Activated CD4-positive, alpha-beta T cell treated with anti-CD3 and anti-CD28 coated beads for 1 hour (primary cell): ENCODE data around the gene HK1.
"Not testable (repeated sequence)": the region's sequence is repeated elsewhere in the genome, so short reads cannot be mapped to it uniquely, and the experiment has no call there.

Source experiments
- DNase-seq: peaks from one replicate; pipeline ENCODE4 v3.0.0-alpha.2; 2020

The HK1 gene

GRCh38 chr10:69312528-69312927 is 34.2 kb downstream of the HK1 start:
- DNase-seq: no peak

GRCh38 chr10:69315100-69315542 is 36.8 kb downstream of the HK1 start:
- no peak for DNase-seq

GRCh38 chr10:69315610-69316312 is 37.5 kb downstream of the HK1 start:
- DNase-seq: no peak

GRCh38 chr10:69316313-69317059 is 38.2 kb downstream of the HK1 start:
- DNase-seq: no peak

- no peak for DNase-seq
Measured at GRCh38 chr10:69317175-69317604, 38.9 kb downstream of the HK1 start.

- no peak for DNase-seq
Measured at GRCh38 chr10:69317626-69318105, 39.4 kb downstream of the HK1 start.

GRCh38 chr10:69318106-69318866 is 40.0 kb downstream of the HK1 start:
- DNase-seq: peak; percentile 83

- DNase-seq: peak; percentile 70
Measured at GRCh38 chr10:69318867-69319727, 40.8 kb downstream of the HK1 start.

- no peak for DNase-seq
Measured at GRCh38 chr10:69319841-69320316, 41.6 kb downstream of the HK1 start.

GRCh38 chr10:69320521-69320920 is 42.2 kb downstream of the HK1 start:
- no peak for DNase-seq

- no peak for DNase-seq
Measured at GRCh38 chr10:69321039-69321715, 42.9 kb downstream of the HK1 start.

GRCh38 chr10:69321865-69322264 is 43.6 kb downstream of the HK1 start:
- DNase-seq: no peak

GRCh38 chr10:69322346-69322745 is 44.0 kb downstream of the HK1 start:
- DNase-seq: not testable (repeated sequence)

GRCh38 chr10:69323622-69324021 is 45.3 kb downstream of the HK1 start:
- DNase-seq: no peak

- no peak for DNase-seq
Measured at GRCh38 chr10:69324583-69324982, 46.3 kb downstream of the HK1 start.

- not testable (repeated sequence) for DNase-seq
Measured at GRCh38 chr10:69325637-69326523, 47.6 kb downstream of the HK1 start.

- DNase-seq: no peak
Measured at GRCh38 chr10:69326692-69327091, 48.4 kb downstream of the HK1 start.

- peak; percentile 27 for DNase-seq
Measured at GRCh38 chr10:69327463-69328379, 49.4 kb downstream of the HK1 start.

GRCh38 chr10:69328380-69328735 is 50.1 kb downstream of the HK1 start:
- DNase-seq: no peak
